Activated naive CD4-positive, alpha-beta T cell treated with anti-CD3 and anti-CD28 coated beads, Interleukin-2, amount 50 U/mL, for 24 hours (primary cell): ENCODE data around the gene AMY2B.
"Not testable (repeated sequence)": the region's sequence is repeated elsewhere in the genome, so short reads cannot be mapped to it uniquely, and the experiment has no call there.

Experiments
- H3K27ac Mint-ChIP-seq: one replicate; pipeline ENCODE4 v1.8.0; 2021; ENCODE audit warnings: mild to moderate bottlenecking, mixed read lengths
- H3K27me3 Mint-ChIP-seq: one replicate; pipeline ENCODE4 v1.8.0; 2021; ENCODE audit warnings: mixed read lengths
- H3K36me3 Mint-ChIP-seq: one replicate; pipeline ENCODE4 v1.8.0; 2021; ENCODE audit warnings: mixed read lengths
- H3K4me1 Mint-ChIP-seq: one replicate; pipeline ENCODE4 v1.8.0; 2021; ENCODE audit warnings: mixed read lengths
- H3K4me3 Mint-ChIP-seq: one replicate; pipeline ENCODE4 v1.8.0; 2021; ENCODE audit warnings: mild to moderate bottlenecking, mixed read lengths
- H3K9me3 Mint-ChIP-seq: one replicate; pipeline ENCODE4 v1.8.0; 2021; ENCODE audit warnings: mixed read lengths

The AMY2B gene

DNA sequence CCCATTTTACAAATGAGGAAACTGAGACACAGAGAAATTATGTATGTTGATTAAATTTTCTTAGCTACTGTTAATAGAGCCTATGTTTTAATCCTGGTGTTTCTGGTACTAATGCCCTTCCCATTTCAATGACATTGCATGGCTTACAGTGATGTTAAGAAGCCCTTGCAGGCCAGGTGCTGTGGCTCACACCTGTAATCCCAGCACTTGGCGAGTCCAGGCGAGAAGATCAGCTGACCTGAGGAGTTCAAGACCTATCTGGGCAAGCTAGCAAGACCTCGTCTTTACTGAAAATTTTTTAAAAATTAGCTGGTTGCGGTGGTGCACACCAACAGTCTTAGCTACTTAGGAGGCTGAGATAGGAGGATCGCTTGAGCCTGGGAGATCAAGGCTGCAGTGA lies 5.4 kb downstream of the AMY2B start:
- H3K4me1 Mint-ChIP-seq, H3K4me3 Mint-ChIP-seq, H3K27ac Mint-ChIP-seq, H3K27me3 Mint-ChIP-seq, H3K9me3 Mint-ChIP-seq: not testable (repeated sequence)
- peaks cover 17% of the 10 kb centered on the region for H3K36me3 Mint-ChIP-seq

- Mint-ChIP-seq H3K27me3 (no peaks in the 10 kb centered on the region), H3K36me3 (peaks cover 3% of the 10 kb centered on the region), H3K4me1 (no peaks in the 10 kb centered on the region), H3K4me3 (no peak overlapping the region), H3K9me3 (no peaks in the 10 kb centered on the region), H3K27ac (no peak overlapping the region)
These were observed 11.1 kb downstream of the AMY2B start for GRCh38 chr1:103582464-103582863.

DNA sequence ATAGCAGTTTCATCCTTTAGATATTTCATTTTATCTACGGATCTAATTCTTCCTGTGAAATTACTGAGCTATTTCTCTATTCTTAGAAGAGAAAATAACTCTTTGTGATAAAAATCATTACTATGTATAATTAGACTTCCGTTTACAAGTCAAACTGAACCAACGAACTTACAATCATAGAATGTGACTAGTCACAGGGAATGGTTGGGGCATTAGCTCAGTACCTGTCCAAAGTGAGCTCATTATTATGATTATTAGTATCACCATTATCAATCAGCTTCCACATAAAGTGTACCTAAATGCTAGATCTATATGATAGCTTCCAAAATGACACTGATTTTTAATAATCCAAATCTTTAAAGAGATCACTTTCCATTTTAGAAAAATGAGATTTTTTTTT lies 12.5 kb downstream of the AMY2B start:
- H3K4me3 Mint-ChIP-seq: no peak overlapping the region
- H3K27me3 Mint-ChIP-seq: peaks cover 2% of the 10 kb centered on the region
- peaks cover 4% of the 10 kb centered on the region for H3K9me3 Mint-ChIP-seq
- H3K27ac Mint-ChIP-seq: no peak overlapping the region
- no peaks in the 10 kb centered on the region for H3K4me1 Mint-ChIP-seq
- peaks cover 6% of the 10 kb centered on the region for H3K36me3 Mint-ChIP-seq

- peaks cover 6% of the 10 kb centered on the region for H3K36me3 Mint-ChIP-seq
These were observed 13.1 kb downstream of the AMY2B start for GRCh38 chr1:103584537-103584936.

GRCh38 chr1:103602740-103603139 lies 31.4 kb downstream of the AMY2B start:
- H3K4me3 Mint-ChIP-seq, H3K27ac Mint-ChIP-seq, H3K9me3 Mint-ChIP-seq, H3K4me1 Mint-ChIP-seq, H3K36me3 Mint-ChIP-seq, H3K27me3 Mint-ChIP-seq: not testable (repeated sequence)

More at GRCh38 chr1:103584537-103584936, 13.1 kb downstream of the AMY2B start:
- Mint-ChIP-seq H3K27me3 (peaks cover 2% of the 10 kb centered on the region), H3K4me1 (no peaks in the 10 kb centered on the region), H3K4me3 (no peak overlapping the region), H3K27ac (no peak overlapping the region), H3K9me3 (peaks cover 7% of the 10 kb centered on the region)

DNA sequence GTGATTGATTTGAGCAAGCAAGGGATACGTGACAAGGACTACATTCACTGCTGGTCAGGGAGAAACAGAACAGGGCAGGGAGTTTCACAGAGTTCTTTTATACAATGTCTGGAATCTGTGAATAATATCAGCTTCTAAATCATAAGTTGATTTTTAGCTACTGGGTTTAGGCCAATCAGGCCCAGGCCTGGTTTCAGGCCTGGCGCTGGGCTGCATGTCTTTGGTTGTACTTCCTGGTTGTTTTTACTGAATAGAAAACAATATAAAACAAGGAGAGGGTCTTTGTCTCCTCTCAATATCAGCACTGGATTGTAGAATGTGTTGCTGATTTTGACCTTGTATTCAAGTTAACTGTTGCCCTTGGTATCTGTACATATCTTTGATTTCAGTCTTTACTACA lies 45.0 kb downstream of the AMY2B start:
- no peak overlapping the region for H3K4me3 Mint-ChIP-seq
- H3K27me3 Mint-ChIP-seq: no peaks in the 10 kb centered on the region
- no peaks in the 10 kb centered on the region for H3K36me3 Mint-ChIP-seq
- no peaks in the 10 kb centered on the region for H3K9me3 Mint-ChIP-seq
- H3K4me1 Mint-ChIP-seq: no peaks in the 10 kb centered on the region
- H3K27ac Mint-ChIP-seq: no peak overlapping the region

- not testable (repeated sequence) for H3K27me3 Mint-ChIP-seq, H3K9me3 Mint-ChIP-seq, H3K4me1 Mint-ChIP-seq, H3K36me3 Mint-ChIP-seq, H3K4me3 Mint-ChIP-seq, H3K27ac Mint-ChIP-seq
These were observed 45.6 kb downstream of the AMY2B start, which contains the start of gene AMY2A for GRCh38 chr1:103616994-103617477. TSS of gene AMY2A (plus strand) at chr1:103617427. CDS start at chr1:103617441, 14 bp downstream.

GRCh38 chr1:103627436-103627835 lies 56.0 kb downstream of the AMY2B start:
- not testable (repeated sequence) for H3K27ac Mint-ChIP-seq, H3K9me3 Mint-ChIP-seq, H3K27me3 Mint-ChIP-seq, H3K4me1 Mint-ChIP-seq, H3K4me3 Mint-ChIP-seq, H3K36me3 Mint-ChIP-seq
